GM21619 (cell line): ENCODE measurements around the gene SIRT7.

ENCODE experiments used
- ATAC-seq: cut with Tn5 transposase; IDR thresholded peaks from one replicate; pipeline ENCODE4 v1.9.1; 2021; ENCODE audit not compliant: unreplicated experiment

Gene SIRT7

DNA sequence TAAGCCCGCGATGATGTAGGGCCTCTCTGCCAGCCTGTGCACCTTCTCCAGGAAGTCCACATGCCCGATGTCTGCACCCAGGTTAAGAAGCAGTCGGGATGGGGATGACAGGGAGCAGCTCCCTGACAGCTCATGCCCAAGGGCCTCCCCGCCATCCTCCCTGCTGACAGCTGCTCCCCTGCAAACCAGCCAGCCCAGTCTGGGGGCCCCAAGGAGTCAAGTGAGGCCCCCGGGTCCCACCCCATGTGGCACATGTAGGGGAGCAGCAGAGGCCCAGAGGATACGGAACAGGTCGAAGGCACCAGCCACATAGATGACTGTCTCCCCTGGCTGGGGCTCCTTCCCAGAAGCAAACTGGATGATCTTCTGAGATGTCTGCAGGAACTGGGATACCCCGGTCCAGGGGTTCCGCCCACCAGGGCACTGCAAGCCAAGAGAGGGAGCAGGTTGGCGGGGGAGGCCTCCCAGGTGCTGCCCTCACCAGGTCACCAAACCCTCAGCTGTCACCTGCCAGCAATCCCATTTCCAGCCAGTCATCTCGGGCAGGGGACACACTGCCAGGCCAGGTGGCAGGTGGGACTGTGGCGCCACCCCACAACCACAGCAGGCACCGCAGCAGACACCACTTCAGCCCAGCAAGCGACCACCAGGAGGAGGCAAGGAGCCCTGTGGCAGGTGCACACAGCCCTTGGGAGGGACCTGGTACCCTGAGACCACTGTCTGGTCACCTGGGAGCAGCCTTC, 11.3 kb downstream of the SIRT7 start:
- no peak for ATAC-seq

GRCh38 chr17:81905993-81906392, 12.0 kb downstream of the SIRT7 start:
- ATAC-seq: no peak

GRCh38 chr17:81905424-81905875, 12.5 kb downstream of the SIRT7 start:
- no peak for ATAC-seq

GRCh38 chr17:81904600-81905423, 13.2 kb downstream of the SIRT7 start:
- ATAC-seq: no peak

GRCh38 chr17:81903896-81904599, 13.9 kb downstream of the SIRT7 start:
- no peak for ATAC-seq

- no peak for ATAC-seq
Measured at GRCh38 chr17:81903415-81903831, 14.6 kb downstream of the SIRT7 start.

GRCh38 chr17:81902653-81903414, 15.1 kb downstream of the SIRT7 start:
- ATAC-seq: no peak

DNA sequence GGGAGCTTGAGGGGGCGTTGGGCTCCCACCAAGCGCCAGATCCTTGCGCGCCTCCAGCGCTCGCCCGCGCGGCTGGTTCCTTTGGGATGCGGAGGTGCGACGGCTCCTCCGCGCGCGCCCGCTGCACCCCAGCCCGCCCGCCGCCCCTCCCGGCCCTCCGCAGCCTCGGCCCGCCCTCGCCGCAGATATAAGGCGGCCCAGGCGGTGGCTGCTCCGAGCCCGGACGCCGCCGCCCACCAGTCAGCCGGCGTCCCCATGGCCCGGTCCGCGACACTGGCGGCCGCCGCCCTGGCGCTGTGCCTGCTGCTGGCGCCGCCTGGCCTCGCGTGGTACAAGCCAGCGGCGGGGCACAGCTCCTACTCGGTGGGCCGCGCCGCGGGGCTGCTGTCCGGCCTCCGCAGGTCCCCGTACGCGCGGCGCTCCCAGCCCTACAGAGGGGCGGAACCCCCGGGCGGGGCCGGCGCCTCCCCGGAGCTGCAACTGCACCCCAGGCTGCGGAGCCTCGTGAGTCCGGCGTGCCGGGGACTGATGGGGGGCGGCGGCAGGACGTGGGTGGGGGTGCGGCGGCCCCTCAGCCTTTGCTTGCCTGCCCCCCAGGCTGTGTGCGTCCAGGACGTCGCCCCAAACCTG, 15.8 kb downstream of the SIRT7 start, which contains the start of gene NPB:
NPB (plus strand) TSS at position 216 of the 630 bp plus-strand sequence; CDS start at position 256, 40 bp downstream.
- ATAC-seq: no peak

DNA sequence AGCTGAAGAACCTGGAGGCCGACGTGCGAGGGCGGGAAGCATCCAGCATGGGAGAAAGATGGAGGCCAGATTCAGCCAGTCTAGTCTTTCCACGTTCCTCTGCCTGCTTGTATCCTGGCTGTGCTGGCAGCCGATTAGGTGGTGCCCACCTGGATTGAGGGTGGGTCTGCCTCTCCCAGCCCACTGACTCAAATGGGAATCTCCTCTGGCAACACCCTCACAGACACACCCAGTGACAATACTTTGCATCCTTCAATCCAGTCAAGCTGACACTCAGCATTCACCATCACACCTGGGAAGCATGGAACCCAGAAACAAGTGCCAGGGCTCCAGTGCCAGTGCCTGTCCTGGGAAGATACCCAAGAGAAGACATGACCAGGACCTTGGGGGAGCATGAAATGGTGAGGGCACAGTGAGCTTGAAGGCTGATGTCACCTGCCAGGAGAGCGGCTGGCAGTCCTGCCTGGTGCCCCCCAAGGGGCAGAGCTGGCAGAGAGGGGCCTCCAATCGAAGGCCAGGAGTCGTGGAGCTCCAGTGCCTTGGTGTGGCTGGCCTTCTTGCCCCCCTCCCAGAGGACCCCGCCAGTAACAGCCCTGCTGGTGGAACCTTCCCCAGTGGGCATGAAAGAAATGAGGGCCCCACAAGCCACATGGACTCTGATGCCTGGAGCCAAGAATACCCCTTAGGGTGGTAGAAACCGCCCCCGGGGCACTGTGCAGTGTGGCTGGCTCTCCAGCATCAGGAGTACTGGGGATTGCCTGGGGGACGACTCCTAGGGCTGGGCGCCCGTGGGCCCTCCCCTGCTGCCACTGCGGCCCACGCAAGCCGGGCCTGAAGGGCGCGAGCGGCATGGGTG, 16.6 kb downstream of the SIRT7 start:
- ATAC-seq: no peak

- ATAC-seq: no peak
Measured at GRCh38 chr17:81900181-81900820, 17.7 kb downstream of the SIRT7 start.

- no peak for ATAC-seq
Measured at GRCh38 chr17:81899514-81900166, 18.3 kb downstream of the SIRT7 start.

DNA sequence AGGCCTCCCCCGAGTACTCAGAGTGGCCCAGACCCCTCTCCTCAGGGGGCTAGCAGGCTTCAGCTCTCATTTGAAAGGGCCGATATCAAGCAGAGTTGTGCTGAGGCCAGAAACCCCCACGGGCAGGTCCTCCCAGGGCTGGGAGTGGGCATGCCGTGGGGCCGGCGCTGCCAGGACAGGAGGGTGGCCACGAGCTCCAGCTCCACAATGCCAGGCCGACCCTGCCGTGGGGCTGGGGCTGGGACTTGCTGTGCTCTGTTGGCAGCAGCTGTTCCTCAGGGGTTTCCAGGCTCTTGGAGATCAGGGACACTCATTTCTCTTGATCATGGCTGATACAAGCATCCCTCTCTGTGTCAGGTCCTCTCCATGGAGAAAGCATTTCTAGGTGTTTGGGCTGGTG, 19.1 kb downstream of the SIRT7 start:
- ATAC-seq: no peak

- no peak for ATAC-seq
Measured at GRCh38 chr17:81898029-81898866, 19.7 kb downstream of the SIRT7 start.

DNA sequence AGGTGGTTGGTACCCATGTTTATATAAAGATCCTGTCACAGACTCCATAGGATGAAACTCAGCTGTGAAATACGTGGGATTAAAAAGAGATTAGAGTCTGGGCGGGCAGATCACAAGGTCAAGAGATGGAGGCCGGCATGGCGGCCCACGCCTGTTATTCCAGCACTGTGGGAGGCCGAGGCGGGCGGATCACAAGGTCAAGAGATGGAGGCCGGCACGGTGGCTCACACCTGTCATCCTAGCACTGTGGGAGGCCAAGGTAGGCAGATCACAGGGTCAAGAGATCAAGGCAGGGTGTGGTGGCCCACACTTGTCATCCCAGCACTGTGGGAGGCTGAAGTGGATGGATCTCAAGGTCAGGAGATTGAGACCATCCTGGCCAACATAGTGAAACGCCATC, 22.6 kb downstream of the SIRT7 start:
- no peak for ATAC-seq

DNA sequence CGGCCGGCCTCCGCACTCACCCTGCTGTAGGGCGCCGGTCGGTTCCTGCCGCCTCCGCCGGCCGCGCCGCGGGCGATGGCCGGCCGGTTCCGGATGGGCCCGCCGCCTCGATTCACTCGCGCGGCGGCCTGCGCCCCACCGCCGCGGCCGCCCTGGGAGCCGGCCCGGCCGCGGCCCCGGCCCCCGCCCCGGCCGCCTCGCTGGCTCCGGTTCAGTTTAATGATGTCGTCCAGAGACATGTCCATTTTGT, 26.7 kb downstream of the SIRT7 start:
- no peak for ATAC-seq

- peak; percentile 8 for ATAC-seq
Measured at GRCh38 chr17:81890447-81891302, 27.3 kb downstream of the SIRT7 start.

- ATAC-seq: no peak
Measured at GRCh38 chr17:81889602-81890001, 28.4 kb downstream of the SIRT7 start.
